Choroid plexus epithelial cell (primary cell): Measurements from ENCODE around the gene GALNT9.

Source experiments
- DNase-seq: peaks from one replicate; pipeline ENCODE4 v3.0.0-alpha.2; 2010; ENCODE audit warnings: low read depth
- H3K4me3 ChIP-seq: 2 replicates; pipeline ENCODE4 v1.5.1; 2011; ENCODE audit warnings: low read depth, mild to moderate bottlenecking, control low read depth, low read length, moderate library complexity
- TF ChIP-seq, protein P1 (sequence below): conservative IDR thresholded peaks from 2 replicates; pipeline ENCODE4 v1.5.1; 2011; ENCODE audit warnings: low read depth, mild to moderate bottlenecking, control low read depth, inconsistent platforms, low read length, moderate library complexity

Gene GALNT9

DNA sequence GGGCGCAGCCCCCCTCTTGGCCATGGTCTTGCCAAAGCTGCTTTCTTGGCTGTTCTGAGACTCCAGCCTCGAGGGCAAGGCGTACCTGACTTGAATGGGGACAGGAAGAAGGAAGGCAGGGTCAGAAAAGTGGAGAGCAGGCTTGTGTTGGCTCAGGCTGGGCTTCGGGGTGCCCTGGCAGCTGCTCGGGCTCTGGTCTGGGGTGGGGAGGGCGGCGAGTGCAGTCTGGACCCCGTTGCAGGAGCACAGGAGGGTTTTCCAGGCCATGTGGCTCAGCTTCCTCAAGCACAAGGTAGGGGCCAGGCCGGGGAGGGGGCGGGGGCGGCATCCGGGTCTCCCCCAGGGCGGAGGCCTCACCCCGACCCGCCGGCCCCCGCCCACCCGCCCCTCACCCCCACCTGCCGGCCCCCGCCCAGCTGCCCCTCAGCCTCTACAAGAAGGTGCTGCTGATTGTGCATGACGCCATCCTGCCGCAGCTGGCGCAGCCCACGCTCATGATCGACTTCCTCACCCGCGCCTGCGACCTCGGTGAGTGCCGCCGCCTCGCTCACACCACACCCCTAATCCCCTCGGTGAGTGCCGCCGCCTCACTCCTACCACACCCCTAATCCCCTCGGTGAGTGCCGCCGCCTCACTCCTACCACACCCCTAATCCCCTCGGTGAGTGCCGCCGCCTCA is 180.9 kb downstream of the GALNT9 start:
- no peak for DNase-seq
- no peak overlapping the region for H3K4me3 ChIP-seq
- TF ChIP-seq, protein P1, sequence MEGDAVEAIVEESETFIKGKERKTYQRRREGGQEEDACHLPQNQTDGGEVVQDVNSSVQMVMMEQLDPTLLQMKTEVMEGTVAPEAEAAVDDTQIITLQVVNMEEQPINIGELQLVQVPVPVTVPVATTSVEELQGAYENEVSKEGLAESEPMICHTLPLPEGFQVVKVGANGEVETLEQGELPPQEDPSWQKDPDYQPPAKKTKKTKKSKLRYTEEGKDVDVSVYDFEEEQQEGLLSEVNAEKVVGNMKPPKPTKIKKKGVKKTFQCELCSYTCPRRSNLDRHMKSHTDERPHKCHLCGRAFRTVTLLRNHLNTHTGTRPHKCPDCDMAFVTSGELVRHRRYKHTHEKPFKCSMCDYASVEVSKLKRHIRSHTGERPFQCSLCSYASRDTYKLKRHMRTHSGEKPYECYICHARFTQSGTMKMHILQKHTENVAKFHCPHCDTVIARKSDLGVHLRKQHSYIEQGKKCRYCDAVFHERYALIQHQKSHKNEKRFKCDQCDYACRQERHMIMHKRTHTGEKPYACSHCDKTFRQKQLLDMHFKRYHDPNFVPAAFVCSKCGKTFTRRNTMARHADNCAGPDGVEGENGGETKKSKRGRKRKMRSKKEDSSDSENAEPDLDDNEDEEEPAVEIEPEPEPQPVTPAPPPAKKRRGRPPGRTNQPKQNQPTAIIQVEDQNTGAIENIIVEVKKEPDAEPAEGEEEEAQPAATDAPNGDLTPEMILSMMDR: no peak

DNA sequence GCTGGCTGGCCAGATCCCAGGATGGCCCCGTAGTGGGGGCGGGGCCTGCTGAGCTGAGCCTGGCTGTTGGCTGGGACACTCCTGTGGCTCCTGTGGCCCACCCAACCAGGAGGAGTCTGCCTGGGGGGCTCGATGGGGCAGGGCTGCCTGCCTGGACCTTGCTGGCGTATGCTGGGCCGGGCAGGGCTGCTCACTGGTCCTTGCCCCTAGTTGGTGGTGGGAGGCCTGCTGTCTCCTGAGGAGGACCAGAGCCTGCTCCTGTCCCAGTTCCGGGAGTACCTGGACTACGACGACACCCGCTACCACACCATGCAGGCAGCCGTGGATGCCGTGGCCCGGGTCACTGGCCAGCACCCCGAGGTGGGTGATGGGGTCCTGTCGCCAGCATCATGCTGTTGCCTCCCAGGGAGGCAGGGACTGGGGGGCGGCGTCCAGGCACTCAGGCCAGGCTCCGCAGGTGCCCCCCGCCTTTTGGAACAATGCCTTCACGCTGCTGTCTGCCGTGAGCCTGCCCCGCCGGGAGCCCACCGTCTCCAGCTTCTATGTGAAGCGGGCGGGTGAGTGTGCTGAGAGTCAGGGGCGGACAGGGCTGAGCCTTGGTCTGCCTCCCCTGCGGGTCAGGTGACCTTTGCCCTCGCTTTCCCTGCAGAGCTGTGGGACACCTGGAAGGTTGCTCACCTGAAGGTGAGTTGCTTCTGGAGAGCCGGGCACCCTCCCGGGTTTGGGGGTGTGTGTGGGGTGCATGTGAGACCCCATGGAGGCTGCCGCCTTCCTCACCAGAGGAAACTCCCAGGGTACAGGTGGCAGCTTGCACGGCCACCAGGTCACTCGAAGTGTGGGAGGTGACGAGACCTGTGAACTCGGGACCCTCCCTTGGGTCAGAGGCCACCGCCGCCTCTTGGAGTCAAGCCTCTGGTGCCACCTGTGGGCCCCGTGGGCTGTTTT is 181.7 kb downstream of the GALNT9 start:
- TF ChIP-seq, protein P1: no peak
- no peak for DNase-seq
- H3K4me3 ChIP-seq: no peak overlapping the region

- no peak overlapping the region for H3K4me3 ChIP-seq
- no peak for DNase-seq
Measured at GRCh38 chr12:132146772-132147422, 182.5 kb downstream of the GALNT9 start.

More at GRCh38 chr12:132146772-132147422, 182.5 kb downstream of the GALNT9 start:
- TF ChIP-seq, protein P1: no peak
